CD4-positive, alpha-beta memory T cell (primary cell): ENCODE measurements around the gene FBXO38. TPM values are rescaled to one million over a fixed set of nuclear protein-coding genes. Genes with fewer than 3 reads are reported as not detected.

Experiments used
- CTCF ChIA-PET: fragments of 350-600 bp; sonication (Branson Sonifier 250); formaldehyde crosslinking; loops from one replicate; lab custom pipeline; 2021; ENCODE audit warnings: inconsistent platforms; ENCODE audit not compliant: partially characterized antibody; lab: Charles Lee
- POLR2A ChIA-PET: fragments of 350-600 bp; sonication (Branson Sonifier 250); formaldehyde crosslinking; loops from one replicate; lab custom pipeline; 2021; ENCODE audit not compliant: partially characterized antibody; lab: Charles Lee
- DNase-seq, 5 donors: peaks; one replicate each; pipeline versions ENCODE4 v3.0.0 to v3.0.0-alpha.2; 2020 to 2022; ENCODE audit warnings: mixed read lengths in 1 of 5
- H3K27ac ChIP-seq: one replicate; pipeline ENCODE4 v1.7.0; 2013; ENCODE audit warnings: low read depth, low read length
- H3K27me3 ChIP-seq: 2 replicates; pipeline ENCODE4 v1.7.0; 2013; ENCODE audit warnings: mild to moderate bottlenecking, low read length, moderate library complexity; ENCODE audit not compliant: insufficient read depth
- H3K36me3 ChIP-seq: 2 replicates; pipeline ENCODE4 v1.7.0; 2013; ENCODE audit warnings: mild to moderate bottlenecking, low read length, moderate library complexity; ENCODE audit not compliant: insufficient read depth
- H3K4me1 ChIP-seq: 2 replicates; pipeline ENCODE4 v1.7.0; 2013; ENCODE audit warnings: mild to moderate bottlenecking, low read length, moderate library complexity; ENCODE audit not compliant: insufficient read depth
- H3K4me3 ChIP-seq, 2 donors: one replicate each; pipeline ENCODE4 v1.7.0; 2013; ENCODE audit warnings: low read length in 2 of 2, mild to moderate bottlenecking in 1 of 2
- H3K9me3 ChIP-seq, 2 donors: one replicate each; pipeline ENCODE4 v1.7.0; 2013; ENCODE audit warnings: low read length in 2 of 2, control low read depth in 1 of 2; ENCODE audit not compliant: control insufficient read depth in 1 of 2
- H3K27ac Mint-ChIP-seq, 7 donors: one replicate each; pipeline ENCODE4 v1.8.0; 2020 to 2021; ENCODE audit warnings: mixed read lengths in 7 of 7, mild to moderate bottlenecking in 6 of 7, inconsistent platforms in 3 of 7, moderate library complexity in 3 of 7
- H3K27me3 Mint-ChIP-seq, 2 donors: one replicate each; pipeline ENCODE4 v1.8.0; 2020 to 2021; ENCODE audit warnings: mixed read lengths in 2 of 2
- H3K36me3 Mint-ChIP-seq, 2 donors: one replicate each; pipeline ENCODE4 v1.8.0; 2020 to 2021; ENCODE audit warnings: mixed read lengths in 2 of 2, inconsistent platforms in 1 of 2, mild to moderate bottlenecking in 1 of 2
- H3K4me1 Mint-ChIP-seq, 4 donors: one replicate each; pipeline ENCODE4 v1.8.0; 2020 to 2021; ENCODE audit warnings: mixed read lengths in 4 of 4, mild to moderate bottlenecking in 1 of 4
- H3K4me3 Mint-ChIP-seq, 8 donors: one replicate each; pipeline ENCODE4 v1.8.0; 2020 to 2021; ENCODE audit warnings: mixed read lengths in 8 of 8, mild to moderate bottlenecking in 7 of 8, moderate library complexity in 6 of 8, inconsistent platforms in 3 of 8
- H3K9me3 Mint-ChIP-seq, 8 donors: one replicate each; pipeline ENCODE4 v1.8.0; 2020 to 2021; ENCODE audit warnings: mixed read lengths in 8 of 8, mild to moderate bottlenecking in 5 of 8, inconsistent platforms in 3 of 8, moderate library complexity in 1 of 8
- intact Hi-C: fragments of 100-400 bp; cut with micrococcal nuclease; formaldehyde crosslinking; loops from one replicate; pipeline ENCODE4 v1.15.1; 2023
- polyA plus RNA-seq, 2 donors: library from polyadenylated mRNA; unstranded; fragments of 300-500 nt; fragmentation: Illumina TruSeq; gene quantifications; one replicate each; pipeline ENCODE4 v1.2.3, GENCODE V29; 2021
- total RNA-seq, 2 experiments: library from RNA; stranded (reverse); gene quantifications; one replicate each; pipeline ENCODE4 v1.2.3, GENCODE V29; 2021

FBXO38 gene
- total and polyA plus RNA-seq, 4 experiments from 2014 or later: 7.6 to 78.3 (median 50.8) TPM

GRCh38 chr5:148384380-148384737 is 601 bp downstream of the FBXO38 start:
- Mint-ChIP-seq H3K27ac (peak overlapping the region; percentile 90 to 100 (median 99)), H3K9me3 (no peaks in the 10 kb centered on the region), H3K4me1 (peaks cover 44 to 72% (median 60%) of the 10 kb centered on the region in 4 donors), H3K36me3 (peaks cover 13 to 23% of the 10 kb centered on the region in 2 donors), H3K4me3 (peak overlapping the region; percentile 86 to 97 (median 92)), H3K27me3 (no peaks in the 10 kb centered on the region)
- peak overlapping the region; percentile 81 to 86 for H3K4me3 ChIP-seq
- intact Hi-C loops: loop anchor here (10.0 kb wide), 1 partner anchor 960 kb away; the partner anchor contains the start of gene GRPEL2
- peak overlapping the region; percentile 93 for H3K27ac ChIP-seq
- CTCF ChIA-PET: interaction anchor here (0.9 kb wide), 2 partner anchors 8 to 10 kb away, joined by 3 read pairs; no protein-coding TSS in a partner anchor
- no peaks in the 10 kb centered on the region for H3K27me3 ChIP-seq
- peaks cover 47% of the 10 kb centered on the region for H3K4me1 ChIP-seq
- POLR2A ChIA-PET: interaction anchor here (0.6 to 1.4 kb wide), 3 partner anchors 8 to 299 kb away, joined by 3 read pairs; no protein-coding TSS in a partner anchor
- H3K9me3 ChIP-seq: no peaks in the 10 kb centered on the region
- no peaks in the 10 kb centered on the region for H3K36me3 ChIP-seq
- DNase-seq: peak in 1 of 5 donors; percentile 50

DNA sequence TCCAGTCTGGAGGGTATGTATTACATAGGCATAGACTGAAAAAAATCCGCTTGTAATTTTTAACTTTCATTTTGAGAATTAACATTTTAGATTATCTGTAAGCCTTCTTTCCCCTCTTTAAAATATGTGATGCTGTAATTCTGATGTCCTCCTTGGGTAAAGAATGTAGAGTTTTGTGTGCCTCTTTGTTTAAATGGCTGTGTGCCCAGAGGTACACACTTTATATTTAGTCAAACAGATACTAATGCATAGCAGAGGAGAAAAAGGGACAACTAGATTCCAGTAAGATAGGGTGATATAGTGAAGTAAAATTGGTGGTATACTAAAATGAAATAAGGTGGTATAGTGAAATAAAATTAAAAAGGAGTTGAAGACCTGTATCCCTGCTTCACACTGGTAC is 1.3 kb downstream of the FBXO38 start:
- H3K36me3 ChIP-seq: no peaks in the 10 kb centered on the region
- CTCF ChIA-PET: no interaction called here
- no peak for DNase-seq
- H3K36me3 Mint-ChIP-seq: peaks cover 13 to 23% of the 10 kb centered on the region in 2 donors
- H3K27me3 ChIP-seq: no peaks in the 10 kb centered on the region
- H3K27ac ChIP-seq: peak overlapping the region; percentile 93
- POLR2A ChIA-PET: interaction anchor here (1.4 kb wide), 1 partner anchor 8 kb away, joined by 3 read pairs; no protein-coding TSS in a partner anchor
- intact Hi-C loops: loop anchor here (10.0 kb wide), 1 partner anchor 960 kb away; the partner anchor contains the start of gene GRPEL2
- H3K27me3 Mint-ChIP-seq: no peaks in the 10 kb centered on the region
- peak overlapping the region; percentile 65 to 100 (median 99) for H3K27ac Mint-ChIP-seq
- peaks cover 44 to 65% (median 54%) of the 10 kb centered on the region in 4 donors for H3K4me1 Mint-ChIP-seq
- peak overlapping the region; percentile 86 to 97 (median 92) for H3K4me3 Mint-ChIP-seq
- no peaks in the 10 kb centered on the region for H3K9me3 Mint-ChIP-seq
- no peaks in the 10 kb centered on the region for H3K9me3 ChIP-seq
- H3K4me1 ChIP-seq: peaks cover 47% of the 10 kb centered on the region
- no peak overlapping the region for H3K4me3 ChIP-seq

DNA sequence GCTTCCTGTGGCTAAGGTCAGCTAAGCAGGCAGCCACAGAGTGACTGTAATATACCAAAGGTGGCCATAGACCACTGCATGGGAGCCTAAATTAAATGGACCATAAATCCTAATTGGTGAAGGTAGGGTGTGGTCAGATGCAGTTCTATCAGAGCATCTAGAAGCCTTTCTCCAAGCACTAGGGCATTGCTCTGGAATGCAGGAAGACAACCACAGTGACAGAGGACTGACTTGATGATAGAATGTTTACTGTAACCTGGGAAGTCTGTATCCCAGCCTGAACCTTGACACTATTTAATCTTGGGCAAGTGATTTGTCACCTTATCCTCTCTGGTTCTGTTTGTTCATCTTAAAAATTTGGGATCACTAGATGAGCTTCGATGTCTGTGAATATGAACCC is 2.3 kb downstream of the FBXO38 start:
- H3K36me3 ChIP-seq: no peaks in the 10 kb centered on the region
- no peaks in the 10 kb centered on the region for H3K27me3 ChIP-seq
- Mint-ChIP-seq H3K9me3 (no peaks in the 10 kb centered on the region), H3K4me3 (peak overlapping the region; percentile 44 to 96 (median 87)), H3K4me1 (peaks cover 49 to 72% (median 60%) of the 10 kb centered on the region in 4 donors), H3K27ac (peak overlapping the region; percentile 5 to 99 (median 90)), H3K27me3 (no peaks in the 10 kb centered on the region), H3K36me3 (peaks cover 13 to 25% of the 10 kb centered on the region in 2 donors)
- ChIA-PET CTCF (no interaction called here), POLR2A (no interaction called here)
- no peak overlapping the region for H3K27ac ChIP-seq
- H3K9me3 ChIP-seq: no peaks in the 10 kb centered on the region
- H3K4me1 ChIP-seq: peaks cover 53% of the 10 kb centered on the region
- DNase-seq: no peak
- intact Hi-C loops: loop anchor here (10.0 kb wide), 1 partner anchor 959 kb away; the partner anchor contains the start of gene GRPEL2
- no peak overlapping the region for H3K4me3 ChIP-seq

GRCh38 chr5:148387325-148387724 is 3.6 kb downstream of the FBXO38 start:
- H3K4me1 Mint-ChIP-seq: peaks cover 56 to 83% (median 70%) of the 10 kb centered on the region in 4 donors
- H3K4me1 ChIP-seq: peaks cover 63% of the 10 kb centered on the region

DNA sequence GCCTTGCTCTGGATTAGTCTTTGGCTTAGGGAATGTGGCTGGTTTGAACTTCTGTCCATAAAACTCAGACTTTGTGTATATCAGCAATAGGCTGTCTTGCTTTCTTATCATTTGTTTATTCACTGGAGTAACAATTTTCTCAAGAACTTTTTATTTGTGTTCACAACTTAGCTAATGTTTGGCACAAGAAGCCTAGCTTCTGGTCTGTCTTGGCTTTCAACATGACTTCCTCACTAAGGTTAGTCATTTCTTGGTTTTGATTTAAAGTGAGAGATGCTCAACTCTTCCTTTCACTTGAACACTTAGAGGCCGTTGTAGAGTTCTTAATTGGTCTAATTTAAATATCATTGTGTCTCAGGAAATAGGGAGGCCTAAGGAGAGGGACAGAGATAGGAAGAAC is 4.9 kb downstream of the FBXO38 start:
- Mint-ChIP-seq H3K4me3 (no peak overlapping the region), H3K27me3 (no peaks in the 10 kb centered on the region), H3K4me1 (peaks cover 61 to 86% (median 75%) of the 10 kb centered on the region in 4 donors), H3K27ac (peak overlapping the region in 1 of 7 donors; percentile 65), H3K36me3 (peaks cover 20 to 39% of the 10 kb centered on the region in 2 donors), H3K9me3 (no peaks in the 10 kb centered on the region)
- peaks cover 64% of the 10 kb centered on the region for H3K4me1 ChIP-seq
- H3K9me3 ChIP-seq: no peaks in the 10 kb centered on the region
- ChIA-PET POLR2A (interaction anchor here (0.5 kb wide), 1 partner anchor 30 kb away, joined by 3 read pairs; no protein-coding TSS in a partner anchor), CTCF (no interaction called here)
- intact Hi-C loops: loop anchor here (10.0 kb wide), 1 partner anchor 956 kb away; the partner anchor contains the start of gene GRPEL2
- H3K27ac ChIP-seq: no peak overlapping the region
- H3K4me3 ChIP-seq: no peak overlapping the region
- H3K36me3 ChIP-seq: no peaks in the 10 kb centered on the region
- DNase-seq: no peak
- H3K27me3 ChIP-seq: no peaks in the 10 kb centered on the region

More at GRCh38 chr5:148387325-148387724, 3.6 kb downstream of the FBXO38 start:
- Mint-ChIP-seq H3K36me3 (peaks cover 16 to 32% of the 10 kb centered on the region in 2 donors), H3K27me3 (no peaks in the 10 kb centered on the region), H3K9me3 (no peaks in the 10 kb centered on the region), H3K4me3 (peak overlapping the region in 1 of 8 donors; percentile 31), H3K27ac (peak overlapping the region in 5 of 7 donors; percentile 23 to 90 (median 77))
- no peaks in the 10 kb centered on the region for H3K27me3 ChIP-seq
- H3K4me3 ChIP-seq: no peak overlapping the region
- DNase-seq: no peak
- no peaks in the 10 kb centered on the region for H3K36me3 ChIP-seq
- H3K9me3 ChIP-seq: no peaks in the 10 kb centered on the region
- H3K27ac ChIP-seq: no peak overlapping the region
- POLR2A ChIA-PET: no interaction called here
- CTCF ChIA-PET: no interaction called here
- intact Hi-C loops: loop anchor here (10.0 kb wide), 1 partner anchor 957 kb away; the partner anchor contains the start of gene GRPEL2

GRCh38 chr5:148390914-148391313 is 7.2 kb downstream of the FBXO38 start:
- peak overlapping the region in 1 of 8 donors; percentile 32 for H3K4me3 Mint-ChIP-seq
- peaks cover 8% of the 10 kb centered on the region for H3K36me3 ChIP-seq
- CTCF ChIA-PET: interaction anchor here (1.0 kb wide), 1 partner anchor 10 kb away, joined by 3 read pairs; no protein-coding TSS in a partner anchor

GRCh38 chr5:148391422-148391821 is 7.7 kb downstream of the FBXO38 start:
- ChIA-PET CTCF (interaction anchor here (1.0 kb wide), 1 partner anchor 10 kb away, joined by 3 read pairs; no protein-coding TSS in a partner anchor), POLR2A (no interaction called here)
- Histone ChIP-seq H3K4me3 (no peak overlapping the region), H3K4me1 (peaks cover 45% of the 10 kb centered on the region), H3K9me3 (no peaks in the 10 kb centered on the region), H3K36me3 (peaks cover 8% of the 10 kb centered on the region), H3K27me3 (no peaks in the 10 kb centered on the region), H3K27ac (no peak overlapping the region)
- Mint-ChIP-seq H3K27ac (peak overlapping the region in 3 of 7 donors; percentile 3 to 64 (median 39)), H3K9me3 (no peaks in the 10 kb centered on the region), H3K27me3 (no peaks in the 10 kb centered on the region), H3K4me3 (peak overlapping the region in 1 of 8 donors; percentile 32), H3K36me3 (peaks cover 28 to 49% of the 10 kb centered on the region in 2 donors), H3K4me1 (peaks cover 44 to 70% (median 58%) of the 10 kb centered on the region in 4 donors)
- intact Hi-C loops: no loop called here
- DNase-seq: no peak

More at GRCh38 chr5:148390914-148391313, 7.2 kb downstream of the FBXO38 start:
- Histone ChIP-seq H3K4me1 (peaks cover 50% of the 10 kb centered on the region), H3K9me3 (no peaks in the 10 kb centered on the region), H3K27me3 (no peaks in the 10 kb centered on the region), H3K27ac (no peak overlapping the region), H3K4me3 (no peak overlapping the region)
- no peak for DNase-seq
- H3K4me1 Mint-ChIP-seq: peaks cover 49 to 75% (median 62%) of the 10 kb centered on the region in 4 donors
- peak overlapping the region in 3 of 7 donors; percentile 9 to 39 (median 10) for H3K27ac Mint-ChIP-seq
- H3K36me3 Mint-ChIP-seq: peaks cover 28 to 45% of the 10 kb centered on the region in 2 donors
- H3K9me3 Mint-ChIP-seq: no peaks in the 10 kb centered on the region
- H3K27me3 Mint-ChIP-seq: no peaks in the 10 kb centered on the region
- intact Hi-C loops: no loop called here
- POLR2A ChIA-PET: no interaction called here
